ENCODE measurements around the gene HOXA4. TPM values are rescaled to one million over a fixed set of nuclear protein-coding genes. Genes with fewer than 3 reads are reported as not detected.

HOXA4 gene
- total and polyA plus RNA-seq, 7 experiments from 2014 or later, result 0.41 TPM; not detected in 6

GRCh38 chr7:27094304-27095049 lies 36.1 kb downstream of the HOXA4 start:
- Histone ChIP-seq H3K27me3 (ENCODE audit: control insufficient read depth in 2 of 2, insufficient read depth in 2 of 2, low read length in 2 of 2) (peaks cover 9 to 16% of the 10 kb centered on the region in 2 donors), H3K27ac (ENCODE audit: low read depth, low read length) (no peak overlapping the region), H3K9me3 (ENCODE audit: control insufficient read depth in 2 of 3, low read length in 3 of 3) (no peaks in the 10 kb centered on the region), H3K36me3 (ENCODE audit: control insufficient read depth in 2 of 3, insufficient read depth in 3 of 3, low read length in 3 of 3) (peaks cover 0 to 5% (median 0%) of the 10 kb centered on the region in 3 experiments), H3K4me3 (ENCODE audit: low read length) (no peak overlapping the region), H3K4me1 (ENCODE audit: control insufficient read depth in 2 of 2, insufficient read depth in 2 of 2, low read length in 2 of 2) (peaks cover 9 to 21% of the 10 kb centered on the region in 2 donors)
- Mint-ChIP-seq H3K9me3 (peaks cover 0 to 7% (median 0%) of the 10 kb centered on the region in 11 donors), H3K27ac (no peak overlapping the region), H3K4me1 (peaks cover 9 to 36% (median 30%) of the 10 kb centered on the region in 7 donors), H3K36me3 (peaks cover 2 to 9% (median 7%) of the 10 kb centered on the region in 5 donors), H3K4me3 (peak overlapping the region; percentile 21 to 94 (median 88)), H3K27me3 (peaks cover 83 to 94% (median 86%) of the 10 kb centered on the region in 5 donors)
- POLR2A ChIA-PET, result no interaction called here
- ATAC-seq (no peak), DNase-seq (no peak)
- CTCF ChIA-PET, result interaction anchor here (0.6 kb wide), 1 partner anchor 9 kb away, joined by 9 read pairs; no protein-coding TSS in a partner anchor
- intact Hi-C loops (cut with micrococcal nuclease), result loop anchor here (5.0 kb wide), 6 partner anchors 38 to 717 kb away; partner anchors contain the start of genes EVX1 (in 1 of the 2), HOXA4 (in 1 of the 2), HOXA7 (in 1 of the 2) and SKAP2 (in 1 of the 2)

DNA sequence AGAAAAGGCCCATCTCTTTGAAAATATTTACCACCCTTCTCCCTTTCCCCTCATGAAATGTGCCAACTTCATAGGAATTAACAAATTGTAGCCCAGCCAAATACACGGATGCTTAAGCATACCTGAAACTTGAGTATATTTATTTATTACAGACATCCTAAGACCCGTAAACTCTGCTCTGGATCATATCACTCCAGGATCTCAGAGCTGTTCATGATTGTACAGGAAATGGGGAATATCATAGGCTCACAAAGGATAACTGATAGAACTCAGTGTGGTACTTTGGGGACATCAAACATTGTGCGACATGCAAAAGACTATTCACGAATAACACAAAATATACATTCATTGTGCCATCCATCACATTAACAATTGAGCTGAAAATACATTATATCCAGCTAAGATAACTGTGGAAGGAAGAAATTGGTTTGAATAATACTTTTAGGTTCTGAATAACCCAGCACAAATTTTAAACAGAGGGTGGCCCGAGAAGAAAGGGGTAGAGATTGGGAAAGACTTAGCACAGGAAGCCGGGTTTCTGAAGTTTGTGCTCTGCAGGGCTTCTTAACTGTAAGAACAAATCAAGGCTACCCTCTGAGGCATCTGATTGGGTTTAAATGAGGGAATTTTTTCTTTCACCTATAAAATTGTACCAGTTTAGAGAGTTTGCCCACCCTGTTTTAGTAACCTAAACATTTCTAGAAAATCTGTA lies 37.2 kb downstream of the HOXA4 start:
- POLR2A ChIA-PET, result interaction anchor here (0.6 to 0.7 kb wide), 2 partner anchors 9 to 887 kb away, joined by 3 read pairs; no protein-coding TSS in a partner anchor
- peak overlapping the region in 2 of 10 donors; percentile 82 to 84 for H3K4me3 Mint-ChIP-seq
- peaks cover 6 to 31% (median 23%) of the 10 kb centered on the region in 7 donors for H3K4me1 Mint-ChIP-seq
- peaks cover 0 to 7% (median 3%) of the 10 kb centered on the region in 5 donors for H3K36me3 Mint-ChIP-seq
- H3K27me3 ChIP-seq (ENCODE audit: control insufficient read depth in 2 of 2, insufficient read depth in 2 of 2, low read length in 2 of 2), result peaks cover 9 to 14% of the 10 kb centered on the region in 2 donors
- H3K36me3 ChIP-seq (ENCODE audit: control insufficient read depth in 2 of 3, insufficient read depth in 3 of 3, low read length in 3 of 3), result peaks cover 0 to 5% (median 0%) of the 10 kb centered on the region in 3 experiments
- peaks cover 83 to 94% (median 87%) of the 10 kb centered on the region in 5 donors for H3K27me3 Mint-ChIP-seq
- H3K4me1 ChIP-seq (ENCODE audit: control insufficient read depth in 2 of 2, insufficient read depth in 2 of 2, low read length in 2 of 2), result peaks cover 10 to 21% of the 10 kb centered on the region in 2 donors
- no peak overlapping the region for H3K27ac ChIP-seq (ENCODE audit: low read depth, low read length)
- peaks cover 0 to 10% (median 0%) of the 10 kb centered on the region in 11 donors for H3K9me3 Mint-ChIP-seq
- H3K27ac Mint-ChIP-seq, result no peak overlapping the region
- intact Hi-C loops (cut with micrococcal nuclease), result loop anchor here in 1 of 2 donors (5.0 kb wide), 1 partner anchor 149 kb away; the partner anchor contains the start of gene EVX1
- CTCF ChIA-PET, result no interaction called here
- DNase-seq (no peak), ATAC-seq (no peak)
- H3K4me3 ChIP-seq (ENCODE audit: low read length), result no peak overlapping the region
- H3K9me3 ChIP-seq (ENCODE audit: control insufficient read depth in 2 of 3, low read length in 3 of 3), result no peaks in the 10 kb centered on the region

GRCh38 chr7:27092819-27093110 lies 37.8 kb downstream of the HOXA4 start:
- no peak overlapping the region for H3K27ac Mint-ChIP-seq
- DNase-seq, result no peak
- POLR2A ChIA-PET, result interaction anchor here (0.7 kb wide), 1 partner anchor 8 kb away, joined by 3 read pairs; no protein-coding TSS in a partner anchor

GRCh38 chr7:27091941-27092818 lies 38.4 kb downstream of the HOXA4 start:
- peaks cover 13 to 14% of the 10 kb centered on the region in 2 donors for H3K4me1 ChIP-seq (ENCODE audit: control insufficient read depth in 2 of 2, insufficient read depth in 2 of 2, low read length in 2 of 2)
- no peak overlapping the region for H3K4me3 ChIP-seq (ENCODE audit: low read length)
- no peak overlapping the region for H3K4me3 Mint-ChIP-seq
- H3K36me3 Mint-ChIP-seq, result peaks cover 0 to 7% (median 2%) of the 10 kb centered on the region in 5 donors
- H3K4me1 Mint-ChIP-seq, result peaks cover 2 to 31% (median 21%) of the 10 kb centered on the region in 7 donors
- H3K27ac Mint-ChIP-seq, result no peak overlapping the region
- no peaks in the 10 kb centered on the region for H3K9me3 ChIP-seq (ENCODE audit: control insufficient read depth in 2 of 3, low read length in 3 of 3)
- H3K27me3 ChIP-seq (ENCODE audit: control insufficient read depth in 2 of 2, insufficient read depth in 2 of 2, low read length in 2 of 2), result peaks cover 9 to 12% of the 10 kb centered on the region in 2 donors
- peaks cover 0 to 5% (median 0%) of the 10 kb centered on the region in 3 experiments for H3K36me3 ChIP-seq (ENCODE audit: control insufficient read depth in 2 of 3, insufficient read depth in 3 of 3, low read length in 3 of 3)
- H3K27me3 Mint-ChIP-seq, result peaks cover 82 to 93% (median 85%) of the 10 kb centered on the region in 5 donors
- ATAC-seq (no peak), DNase-seq (no peak)
- peaks cover 0 to 15% (median 4%) of the 10 kb centered on the region in 11 donors for H3K9me3 Mint-ChIP-seq
- ChIA-PET CTCF (no interaction called here), POLR2A (interaction anchor here (0.7 kb wide), 1 partner anchor 8 kb away, joined by 3 read pairs; no protein-coding TSS in a partner anchor)
- H3K27ac ChIP-seq (ENCODE audit: low read depth, low read length), result no peak overlapping the region
- intact Hi-C loops (cut with micrococcal nuclease), result loop anchor here in 1 of 2 donors (5.0 kb wide), 1 partner anchor 150 kb away; the partner anchor contains the start of gene EVX1

More at GRCh38 chr7:27092819-27093110, 37.8 kb downstream of the HOXA4 start:
- Mint-ChIP-seq H3K36me3 (peaks cover 0 to 7% (median 3%) of the 10 kb centered on the region in 5 donors), H3K4me1 (peaks cover 6 to 31% (median 22%) of the 10 kb centered on the region in 7 donors), H3K4me3 (no peak overlapping the region), H3K27me3 (peaks cover 80 to 93% (median 85%) of the 10 kb centered on the region in 5 donors), H3K9me3 (peaks cover 0 to 10% (median 0%) of the 10 kb centered on the region in 11 donors)
- H3K36me3 ChIP-seq (ENCODE audit: control insufficient read depth in 2 of 3, insufficient read depth in 3 of 3, low read length in 3 of 3), result peaks cover 0 to 5% (median 0%) of the 10 kb centered on the region in 3 experiments
- H3K27me3 ChIP-seq (ENCODE audit: control insufficient read depth in 2 of 2, insufficient read depth in 2 of 2, low read length in 2 of 2), result peaks cover 9 to 12% of the 10 kb centered on the region in 2 donors
- no peaks in the 10 kb centered on the region for H3K9me3 ChIP-seq (ENCODE audit: control insufficient read depth in 2 of 3, low read length in 3 of 3)
- CTCF ChIA-PET, result no interaction called here
- ATAC-seq, result no peak
- H3K4me1 ChIP-seq (ENCODE audit: control insufficient read depth in 2 of 2, insufficient read depth in 2 of 2, low read length in 2 of 2), result peaks cover 14 to 17% of the 10 kb centered on the region in 2 donors
- intact Hi-C loops (cut with micrococcal nuclease), result loop anchor here in 1 of 2 donors (5.0 kb wide), 1 partner anchor 150 kb away; the partner anchor contains the start of gene EVX1
- H3K4me3 ChIP-seq (ENCODE audit: low read length), result no peak overlapping the region
- no peak overlapping the region for H3K27ac ChIP-seq (ENCODE audit: low read depth, low read length)

- Mint-ChIP-seq H3K27me3 (peaks cover 84 to 93% (median 91%) of the 10 kb centered on the region in 5 donors), H3K27ac (no peak overlapping the region), H3K4me1 (peaks cover 0 to 29% (median 20%) of the 10 kb centered on the region in 7 donors), H3K9me3 (peaks cover 0 to 16% (median 4%) of the 10 kb centered on the region in 11 donors), H3K36me3 (peaks cover 0 to 7% (median 0%) of the 10 kb centered on the region in 5 donors), H3K4me3 (no peak overlapping the region)
- POLR2A ChIA-PET, result no interaction called here
- Histone ChIP-seq H3K27me3 (ENCODE audit: control insufficient read depth in 2 of 2, insufficient read depth in 2 of 2, low read length in 2 of 2) (peaks cover 9 to 12% of the 10 kb centered on the region in 2 donors), H3K9me3 (ENCODE audit: control insufficient read depth in 2 of 3, low read length in 3 of 3) (no peaks in the 10 kb centered on the region), H3K36me3 (ENCODE audit: control insufficient read depth in 2 of 3, insufficient read depth in 3 of 3, low read length in 3 of 3) (peaks cover 0 to 2% (median 0%) of the 10 kb centered on the region in 3 experiments), H3K27ac (ENCODE audit: low read depth, low read length) (no peak overlapping the region), H3K4me1 (ENCODE audit: control insufficient read depth in 2 of 2, insufficient read depth in 2 of 2, low read length in 2 of 2) (peaks cover 5 to 14% of the 10 kb centered on the region in 2 donors), H3K4me3 (ENCODE audit: low read length) (no peak overlapping the region)
- CTCF ChIA-PET, result interaction anchor here (1.1 kb wide), 1 partner anchor 234 kb away, joined by 3 read pairs; no protein-coding TSS in a partner anchor
- no peak for DNase-seq
- intact Hi-C loops (cut with micrococcal nuclease), result loop anchor here in 1 of 2 donors (5.0 kb wide), 1 partner anchor 151 kb away; the partner anchor contains the start of gene EVX1
- no peak for ATAC-seq
Observed at GRCh38 chr7:27091105-27091504, 39.5 kb downstream of the HOXA4 start.

Data from naive thymus-derived CD4-positive, alpha-beta T cell (primary cell).